ENCODE measurements around the gene PIK3R5.

Gene PIK3R5

GRCh38 chr17:8893621-8894201 is 71.8 kb downstream of the PIK3R5 start:
- no peak for TF ChIP-seq CTCF (IDR thresholded peaks at IDR 0.05; ENCODE audit: insufficient read depth, low read depth, low read length, missing control alignments)
- H3K4me3 ChIP-seq (ENCODE audit: low read depth, low read length), result no peak overlapping the region
- DNase-seq (ENCODE audit: low read depth), result no peak

GRCh38 chr17:8893059-8893458 is 72.4 kb downstream of the PIK3R5 start:
- H3K4me3 ChIP-seq (ENCODE audit: low read depth, low read length), result no peak overlapping the region
- no peak for DNase-seq (ENCODE audit: low read depth)
- no peak for TF ChIP-seq CTCF (IDR thresholded peaks at IDR 0.05; ENCODE audit: insufficient read depth, low read depth, low read length, missing control alignments)

GRCh38 chr17:8892338-8892690 is 73.2 kb downstream of the PIK3R5 start:
- no peak for TF ChIP-seq CTCF (IDR thresholded peaks at IDR 0.05; ENCODE audit: insufficient read depth, low read depth, low read length, missing control alignments)
- peak overlapping the region; percentile 31 for H3K4me3 ChIP-seq (ENCODE audit: low read depth, low read length)
- peak; percentile 93 for DNase-seq (ENCODE audit: low read depth)

- H3K4me3 ChIP-seq (ENCODE audit: low read depth, low read length), result no peak overlapping the region
Observed at GRCh38 chr17:8890671-8891070, 74.8 kb downstream of the PIK3R5 start.

GRCh38 chr17:8889458-8890210 is 75.9 kb downstream of the PIK3R5 start:
- TF ChIP-seq CTCF (IDR thresholded peaks at IDR 0.05; ENCODE audit: insufficient read depth, low read depth, low read length, missing control alignments), result no peak
- no peak overlapping the region for H3K4me3 ChIP-seq (ENCODE audit: low read depth, low read length)
- no peak for DNase-seq (ENCODE audit: low read depth)

More at GRCh38 chr17:8890671-8891070, 74.8 kb downstream of the PIK3R5 start:
- DNase-seq (ENCODE audit: low read depth), result no peak
- no peak for TF ChIP-seq CTCF (IDR thresholded peaks at IDR 0.05; ENCODE audit: insufficient read depth, low read depth, low read length, missing control alignments)

- DNase-seq (ENCODE audit: low read depth), result no peak
- no peak overlapping the region for H3K4me3 ChIP-seq (ENCODE audit: low read depth, low read length)
- no peak for TF ChIP-seq CTCF (IDR thresholded peaks at IDR 0.05; ENCODE audit: insufficient read depth, low read depth, low read length, missing control alignments)
Observed at GRCh38 chr17:8888704-8889302, 76.7 kb downstream of the PIK3R5 start.
